ENCODE results near the gene MECR.

- no peak for TF ChIP-seq TAF1 (IDR thresholded peaks at IDR 0.05; ENCODE audit: borderline replicate concordance, low read depth, low read length)
- no peak for TF ChIP-seq POLR2A (IDR thresholded peaks at IDR 0.05; ENCODE audit: low read depth, low read length)
Measured at GRCh38 chr1:29190718-29191117, 40.0 kb downstream of the MECR start.

Measured in GM12892 (cell line).